Panc1 (cell line): ENCODE results near the gene DGKD. TPM values are rescaled to one million over a fixed set of nuclear protein-coding genes. Genes with fewer than 3 reads are reported as not detected.

Source experiments
- ATAC-seq: fragments of 200-7000 bp; cut with Tn5 transposase; 2 replicates; pipeline ENCODE4 v1.9.1; 2020; ENCODE audit warnings: mild to moderate bottlenecking, moderate library complexity
- BruUV-seq: library from RNA; stranded (reverse); fragments of 400-500 nt; replicated peaks from 2 replicates; lab custom pipeline; 2021; lab: Mats Ljungman, UMichigan
- CTCF ChIA-PET: fragments of 300-600 bp; sonication (Branson Sonifier 250); formaldehyde crosslinking; loops from one replicate; lab custom pipeline; 2022; ENCODE audit warnings: antibody characterized with exemption; lab: Charles Lee
- POLR2A ChIA-PET: fragments of 300-600 bp; sonication (Branson Sonifier 250); formaldehyde crosslinking; loops from one replicate; lab custom pipeline; 2022; ENCODE audit warnings: antibody characterized with exemption; lab: Charles Lee
- DNase-seq: peaks from one replicate; pipeline ENCODE4 v3.0.0-alpha.2; 2010; ENCODE audit warnings: low read depth, low spot score
- H3K27ac ChIP-seq: 2 replicates; pipeline ENCODE4 v1.5.1; 2011; ENCODE audit warnings: mild to moderate bottlenecking, low read length, inconsistent platforms
- H3K27me3 ChIP-seq: fragments of 200-500 bp; sonication (Bioruptor generic); 2 replicates; pipeline ENCODE4 v1.6.0; 2014; ENCODE audit warnings: low read length, inconsistent platforms; ENCODE audit not compliant: control insufficient read depth, insufficient read depth
- H3K36me3 ChIP-seq: fragments of 200-500 bp; sonication (Bioruptor generic); 2 replicates; pipeline ENCODE4 v1.5.1; 2014; ENCODE audit warnings: inconsistent platforms, mild to moderate bottlenecking, low read length, moderate library complexity; ENCODE audit not compliant: control insufficient read depth, insufficient read depth
- H3K4me1 ChIP-seq: 2 replicates; pipeline ENCODE4 v1.5.1; 2011; ENCODE audit warnings: inconsistent platforms, mild to moderate bottlenecking, low read length, moderate library complexity; ENCODE audit not compliant: control insufficient read depth, insufficient read depth
- H3K4me3 ChIP-seq, 2 experiments: 2 replicates each; pipeline ENCODE4 v1.5.1; 2011 to 2012; ENCODE audit warnings: low read depth in 2 of 2, low read length in 2 of 2, mild to moderate bottlenecking in 2 of 2, inconsistent platforms in 1 of 2, moderate library complexity in 1 of 2
- H3K9me3 ChIP-seq: fragments of 200-500 bp; sonication (Bioruptor generic); 2 replicates; pipeline ENCODE4 v1.5.1; 2014; ENCODE audit warnings: low read depth, mild to moderate bottlenecking, inconsistent platforms, low read length, moderate library complexity; ENCODE audit not compliant: control insufficient read depth, insufficient read depth
- CTCF ChIP-seq: fragments of 450-650 bp; IDR thresholded peaks from 2 replicates; pipeline ENCODE4 v1.5.1; 2017; ENCODE audit warnings: mild to moderate bottlenecking
- POLR2AphosphoS5 ChIP-seq: IDR thresholded peaks from 2 replicates; pipeline ENCODE4 v1.6.1; 2012; ENCODE audit warnings: mild to moderate bottlenecking, low read depth, low read length, moderate library complexity
- REST ChIP-seq, 2 experiments: IDR thresholded peaks; 2 replicates each; pipeline ENCODE4 v1.6.1; 2011 to 2012; ENCODE audit warnings: low read depth in 2 of 2, control low read depth in 1 of 2, low read length in 1 of 2, mild to moderate bottlenecking in 1 of 2, moderate library complexity in 1 of 2; ENCODE audit not compliant: insufficient read depth in 1 of 2
- SIN3A ChIP-seq: IDR thresholded peaks from 2 replicates; pipeline ENCODE4 v1.6.1; 2012; ENCODE audit warnings: low read depth, mild to moderate bottlenecking, low read length, moderate library complexity, borderline replicate concordance; ENCODE audit not compliant: insufficient read depth
- TCF7L2 ChIP-seq: IDR thresholded peaks from 2 replicates; pipeline ENCODE4 v1.6.1; 2011; ENCODE audit warnings: mild to moderate bottlenecking, low read depth, low read length, inconsistent platforms
- in situ Hi-C: cut with HindIII; loops from 2 replicates; pipeline ENCODE4 v1.10.0; 2016; ENCODE audit warnings: low sequenced_read_pairs, low pct_unique_long_range_greater_than_20kb
- intact Hi-C: fragments of 100-400 bp; cut with micrococcal nuclease; formaldehyde crosslinking; loops from one replicate; pipeline ENCODE4 v1.10.0; 2022; ENCODE audit not compliant: unreplicated experiment
- total RNA-seq: library from RNA; stranded (reverse); gene quantifications from one replicate; pipeline ENCODE4 v1.2.1, GENCODE V29; 2021; ENCODE audit not compliant: unreplicated experiment

The DGKD gene
- total RNA-seq, 1 experiment from 2014 or later = 89.0 TPM

GRCh38 chr2:233410196-233410760, 56.0 kb downstream of the DGKD start:
- Histone ChIP-seq H3K9me3 (peaks cover 24% of the 10 kb centered on the region; the same call in 1 of the 2 replicates), H3K27ac (no peak overlapping the region; the same call in 1 of the 2 replicates), H3K4me1 (peaks cover 25% of the 10 kb centered on the region), H3K4me3 (no peak overlapping the region), H3K27me3 (no peaks in the 10 kb centered on the region), H3K36me3 (no peaks in the 10 kb centered on the region)
- ATAC-seq (no peak), DNase-seq (no peak)
- BruUV-seq = no TSS peak
- TF ChIP-seq TCF7L2 = no peak
- TF ChIP-seq SIN3A = no peak
- TF ChIP-seq CTCF = no peak
- no peak for TF ChIP-seq REST (IDR thresholded peaks at IDR 0.05; ENCODE audit: insufficient read depth in 1 of 2, low read depth in 2 of 2, low read length in 1 of 2)
- no peak for TF ChIP-seq POLR2AphosphoS5
- in situ Hi-C loops = no loop called here
- CTCF ChIA-PET = no interaction called here
- intact Hi-C loops = no loop called here
- POLR2A ChIA-PET = interaction anchor here (0.6 kb wide), 1 partner anchor 144 kb away, joined by 3 read pairs; no protein-coding TSS in a partner anchor

- H3K9me3 ChIP-seq = peaks cover 24% of the 10 kb centered on the region; the same call in 1 of the 2 replicates
- intact Hi-C loops (no loop called here), in situ Hi-C loops (no loop called here)
- peaks cover 34% of the 10 kb centered on the region for H3K4me1 ChIP-seq
- no peaks in the 10 kb centered on the region for H3K36me3 ChIP-seq
- no peak for ATAC-seq
- DNase-seq = no peak
- CTCF ChIA-PET = no interaction called here
- POLR2A ChIA-PET = no interaction called here
- TF ChIP-seq TCF7L2 = no peak
- no peak for TF ChIP-seq POLR2AphosphoS5
- TF ChIP-seq REST (IDR thresholded peaks at IDR 0.05; ENCODE audit: insufficient read depth in 1 of 2, low read depth in 2 of 2, low read length in 1 of 2) = no peak
- no peak for TF ChIP-seq CTCF
- TF ChIP-seq SIN3A = no peak
- no TSS peak for BruUV-seq
- no peak overlapping the region for H3K27ac ChIP-seq
- H3K27me3 ChIP-seq = no peaks in the 10 kb centered on the region
- H3K4me3 ChIP-seq = no peak overlapping the region
These were observed 56.9 kb downstream of the DGKD start for GRCh38 chr2:233411162-233411561.
